ENCODE data around the gene ECD.

The ECD gene

DNA sequence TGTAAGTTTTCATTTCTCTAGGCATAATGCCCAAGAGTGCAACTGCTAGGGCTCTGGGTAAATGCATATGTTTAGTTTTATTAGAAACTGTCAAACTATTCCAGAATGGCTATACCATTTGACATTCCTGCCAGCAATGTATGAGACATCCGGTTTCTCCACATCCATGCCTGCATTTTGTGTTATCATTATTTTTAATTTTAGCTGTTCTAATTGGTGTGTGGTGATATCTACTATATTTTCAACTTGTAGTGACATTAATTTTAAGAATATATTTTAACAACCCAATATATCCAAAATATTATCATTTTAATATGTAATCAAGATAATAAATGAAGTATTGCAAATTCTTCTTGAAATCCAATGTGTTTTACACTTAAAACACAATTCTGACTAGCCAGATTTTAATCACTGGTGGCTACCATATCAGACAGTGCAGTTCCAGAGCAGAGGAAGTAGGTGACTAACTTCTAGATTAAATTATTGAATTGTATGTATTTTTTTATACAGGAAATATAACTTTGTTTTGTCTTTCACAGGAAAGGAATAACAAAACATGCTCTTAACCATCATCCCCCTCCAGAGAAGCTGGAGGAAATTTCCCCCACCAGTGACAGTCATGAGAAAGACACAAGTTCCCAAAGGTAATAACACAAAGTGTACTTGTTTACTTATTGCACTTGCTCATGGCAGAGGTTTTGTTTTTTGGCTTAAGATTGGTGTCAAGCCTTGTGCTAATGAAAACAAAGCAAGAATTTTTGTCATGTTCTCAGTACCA lies 6.5 kb upstream of the ECD start:
- TF ChIP-seq, protein P1, sequence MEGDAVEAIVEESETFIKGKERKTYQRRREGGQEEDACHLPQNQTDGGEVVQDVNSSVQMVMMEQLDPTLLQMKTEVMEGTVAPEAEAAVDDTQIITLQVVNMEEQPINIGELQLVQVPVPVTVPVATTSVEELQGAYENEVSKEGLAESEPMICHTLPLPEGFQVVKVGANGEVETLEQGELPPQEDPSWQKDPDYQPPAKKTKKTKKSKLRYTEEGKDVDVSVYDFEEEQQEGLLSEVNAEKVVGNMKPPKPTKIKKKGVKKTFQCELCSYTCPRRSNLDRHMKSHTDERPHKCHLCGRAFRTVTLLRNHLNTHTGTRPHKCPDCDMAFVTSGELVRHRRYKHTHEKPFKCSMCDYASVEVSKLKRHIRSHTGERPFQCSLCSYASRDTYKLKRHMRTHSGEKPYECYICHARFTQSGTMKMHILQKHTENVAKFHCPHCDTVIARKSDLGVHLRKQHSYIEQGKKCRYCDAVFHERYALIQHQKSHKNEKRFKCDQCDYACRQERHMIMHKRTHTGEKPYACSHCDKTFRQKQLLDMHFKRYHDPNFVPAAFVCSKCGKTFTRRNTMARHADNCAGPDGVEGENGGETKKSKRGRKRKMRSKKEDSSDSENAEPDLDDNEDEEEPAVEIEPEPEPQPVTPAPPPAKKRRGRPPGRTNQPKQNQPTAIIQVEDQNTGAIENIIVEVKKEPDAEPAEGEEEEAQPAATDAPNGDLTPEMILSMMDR (conservative IDR thresholded peaks at IDR 0.05; ENCODE audit: control insufficient read depth, insufficient read depth, low read depth, low read length): no peak
- no peak for DNase-seq (ENCODE audit: low read depth)
- no peak overlapping the region for H3K4me3 ChIP-seq (ENCODE audit: control insufficient read depth, low read depth, low read length)

DNA sequence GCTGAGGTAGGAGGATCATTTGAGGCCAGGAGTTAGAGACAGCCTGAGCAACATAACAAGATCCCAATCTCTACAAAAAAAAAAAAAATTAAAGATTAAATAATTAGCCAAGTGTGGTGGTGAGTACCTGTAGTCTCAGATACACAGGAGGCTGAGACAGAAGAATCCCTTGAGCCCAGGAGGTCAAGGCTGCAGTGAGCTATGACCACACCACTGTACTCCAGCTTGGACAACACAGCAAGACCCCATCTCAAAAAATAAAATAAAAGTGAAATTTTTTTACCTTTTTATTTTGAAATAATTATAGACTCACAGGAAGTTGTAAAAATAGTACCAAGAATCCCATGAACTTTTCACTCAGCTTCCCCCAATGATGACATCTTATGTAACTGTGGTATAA lies 5.1 kb upstream of the ECD start:
- H3K4me3 ChIP-seq (ENCODE audit: control insufficient read depth, low read depth, low read length): no peak overlapping the region
- TF ChIP-seq, protein P1 (conservative IDR thresholded peaks at IDR 0.05; ENCODE audit: control insufficient read depth, insufficient read depth, low read depth, low read length): no peak
- DNase-seq (ENCODE audit: low read depth): no peak

DNA sequence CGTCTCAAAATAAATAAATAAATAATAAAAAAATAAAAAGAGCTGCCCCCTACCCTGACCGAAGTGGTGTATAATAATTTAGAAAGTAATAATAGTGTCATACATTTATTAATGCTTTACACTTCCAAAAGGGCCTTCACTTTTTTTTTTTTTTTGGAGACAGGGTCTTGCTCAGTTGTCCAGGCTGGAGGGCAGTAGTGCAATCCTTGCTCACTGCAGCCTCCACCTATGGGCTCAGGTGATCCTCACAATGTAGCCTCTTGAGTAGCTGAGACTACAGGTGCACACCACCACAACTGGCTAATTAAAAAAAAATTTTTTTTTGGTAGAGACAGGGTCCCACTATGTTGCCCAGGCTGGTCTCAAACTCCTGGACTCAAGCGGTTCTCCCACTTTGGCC lies 1.5 kb upstream of the ECD start:
- TF ChIP-seq, protein P1 (conservative IDR thresholded peaks at IDR 0.05; ENCODE audit: control insufficient read depth, insufficient read depth, low read depth, low read length): no peak
- no peak overlapping the region for H3K4me3 ChIP-seq (ENCODE audit: control insufficient read depth, low read depth, low read length)

DNA sequence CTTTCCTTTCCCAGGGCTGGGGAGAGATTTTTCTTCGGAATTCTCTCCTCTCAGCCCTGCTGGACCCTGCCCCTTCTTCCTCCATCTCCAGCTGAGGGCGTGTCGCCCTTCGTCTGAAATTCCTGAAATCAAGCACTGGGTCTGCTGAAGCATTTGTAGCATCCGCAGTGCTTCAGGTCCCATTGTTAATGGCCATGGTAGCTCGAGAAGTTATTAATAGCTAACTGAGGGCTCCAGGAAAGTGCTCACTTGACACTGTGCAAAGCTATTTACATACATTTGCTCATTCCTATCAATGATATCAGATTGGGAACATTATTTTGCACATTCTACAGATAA lies 626 bp upstream of the ECD start:
- H3K4me3 ChIP-seq (ENCODE audit: control insufficient read depth, low read depth, low read length): peak overlapping the region; percentile 99

More for the DNA sequence above, 1.5 kb upstream of the ECD start:
- DNase-seq (ENCODE audit: low read depth): no peak

DNA sequence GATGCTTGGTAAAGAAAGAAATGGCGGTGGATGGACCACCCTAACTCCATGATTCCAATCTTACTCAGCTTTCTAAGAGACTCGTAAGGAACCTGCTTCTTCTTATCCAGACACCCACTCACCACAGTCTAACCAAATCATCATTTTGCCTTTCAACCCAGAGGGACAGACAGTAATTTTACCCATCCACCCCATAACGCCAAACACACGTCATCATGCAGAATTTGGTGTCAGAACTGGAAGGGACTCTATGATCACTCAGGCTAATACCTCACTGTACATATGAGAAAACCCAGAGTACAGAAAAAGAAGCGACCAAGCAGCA lies 388 bp downstream of the ECD start:
- peak overlapping the region; percentile 99 for H3K4me3 ChIP-seq (ENCODE audit: control insufficient read depth, low read depth, low read length)
- TF ChIP-seq, protein P1 (conservative IDR thresholded peaks at IDR 0.05; ENCODE audit: control insufficient read depth, insufficient read depth, low read depth, low read length): no peak
- peak; percentile 53 for DNase-seq (ENCODE audit: low read depth)

More for the DNA sequence above, 626 bp upstream of the ECD start:
- DNase-seq (ENCODE audit: low read depth): no peak
- TF ChIP-seq, protein P1 (conservative IDR thresholded peaks at IDR 0.05; ENCODE audit: control insufficient read depth, insufficient read depth, low read depth, low read length): no peak

DNA sequence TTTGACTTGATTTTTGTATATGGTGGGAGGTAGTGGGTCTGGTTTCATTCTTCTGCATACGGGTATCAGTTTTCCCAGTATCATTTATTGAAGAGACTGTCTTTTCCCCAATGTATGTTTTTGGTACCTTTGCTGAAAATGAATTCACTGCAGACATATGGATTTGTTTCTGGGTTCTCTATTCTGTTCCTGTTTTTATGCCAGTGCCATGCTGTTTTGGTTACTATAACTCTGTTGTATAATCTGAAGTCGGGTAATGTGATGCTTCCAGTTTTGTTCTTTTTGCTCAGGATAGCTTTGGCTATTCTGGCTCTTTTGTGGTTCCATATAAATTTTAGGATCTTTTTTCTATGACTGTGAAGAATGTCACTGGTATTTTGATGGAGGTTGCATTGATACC lies 836 bp downstream of the ECD start:
- peak overlapping the region; percentile 99 for H3K4me3 ChIP-seq (ENCODE audit: control insufficient read depth, low read depth, low read length)
- DNase-seq (ENCODE audit: low read depth): no peak
- TF ChIP-seq, protein P1 (conservative IDR thresholded peaks at IDR 0.05; ENCODE audit: control insufficient read depth, insufficient read depth, low read depth, low read length): no peak

DNA sequence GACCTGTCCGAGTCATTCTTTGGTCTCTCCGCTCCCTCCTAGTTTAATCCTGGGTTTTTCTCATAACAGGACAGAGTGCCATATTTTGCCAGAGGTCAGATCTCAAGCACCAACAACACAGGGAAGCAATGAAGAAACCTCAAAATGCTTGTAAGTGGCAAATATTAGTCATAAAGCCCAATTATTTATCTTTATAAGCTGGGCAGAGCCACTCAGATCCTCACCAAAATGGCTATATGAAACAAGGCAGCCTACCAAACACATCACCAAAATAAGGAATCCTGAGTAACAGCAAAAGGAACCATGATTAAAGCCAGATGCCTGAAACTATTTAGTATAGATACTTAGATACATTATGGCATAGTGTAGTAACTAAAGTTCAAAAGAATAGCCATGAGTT lies 4.7 kb downstream of the ECD start:
- TF ChIP-seq, protein P1 (conservative IDR thresholded peaks at IDR 0.05; ENCODE audit: control insufficient read depth, insufficient read depth, low read depth, low read length): no peak
- H3K4me3 ChIP-seq (ENCODE audit: control insufficient read depth, low read depth, low read length): no peak overlapping the region
- peak; percentile 54 for DNase-seq (ENCODE audit: low read depth)

Data from fibroblast of mammary gland (primary cell).